HepG2 (cell line): ENCODE results near the gene ANKRD11. TPM values are rescaled to one million over a fixed set of nuclear protein-coding genes. Genes with fewer than 3 reads are reported as not detected.
A peak's percentile ranks its signal among the peaks of the same experiment; 100 is the strongest.

Experiments used
- AKAP8 ChIP-seq: sonication (generic); formaldehyde crosslinking; IDR thresholded peaks from 2 replicates; pipeline ENCODE4 v1.5.1; 2020; ENCODE audit warnings: mild to moderate bottlenecking, missing genetic modification reagents
- CEBPB ChIP-seq: IDR thresholded peaks from 2 replicates; pipeline ENCODE4 v1.6.1; 2011; ENCODE audit warnings: low read depth, low read length, improper control_type of control experiment, borderline replicate concordance
- ESRRA ChIP-seq: sonication (generic); formaldehyde crosslinking; IDR thresholded peaks from 2 replicates; pipeline ENCODE4 v1.5.1; 2020; ENCODE audit warnings: mild to moderate bottlenecking, low read depth, missing genetic modification reagents
- HOXA3 ChIP-seq: sonication (generic); formaldehyde crosslinking; IDR thresholded peaks from 2 replicates; pipeline ENCODE4 v1.5.0; 2020; ENCODE audit warnings: missing genetic modification reagents
- KLF16 ChIP-seq, 2 experiments: sonication (generic) in 1 of 2; formaldehyde crosslinking in 1 of 2; IDR thresholded peaks; 2 replicates each; pipeline versions ENCODE4 v1.6.1 to v1.8.0; 2016 to 2023; ENCODE audit warnings: missing genetic modification reagents in 2 of 2, missing compliant biosample characterization in 1 of 2
- MEF2D ChIP-seq: sonication (generic); formaldehyde crosslinking; IDR thresholded peaks from 2 replicates; pipeline ENCODE4 v1.5.1; 2020; ENCODE audit warnings: mild to moderate bottlenecking, missing genetic modification reagents
- PAF1 ChIP-seq: IDR thresholded peaks from 2 replicates; pipeline ENCODE4 v1.6.1; 2016; ENCODE audit warnings: missing genetic modification reagents, missing compliant biosample characterization
- PHB2 ChIP-seq: fragments of 450-650 bp; IDR thresholded peaks from 2 replicates; pipeline ENCODE4 v1.6.1; 2018; ENCODE audit not compliant: partially characterized antibody
- PLRG1 ChIP-seq: fragments of 450-650 bp; conservative IDR thresholded peaks from 2 replicates; pipeline ENCODE4 v1.6.1; 2016
- SSRP1 ChIP-seq: IDR thresholded peaks from 2 replicates; pipeline ENCODE4 v1.6.1; 2016; ENCODE audit warnings: control low read depth
- ZNF253 ChIP-seq: sonication (generic); formaldehyde crosslinking; IDR thresholded peaks from 2 replicates; pipeline ENCODE4 v1.8.0; 2022; ENCODE audit warnings: mild to moderate bottlenecking, missing genetic modification reagents, borderline replicate concordance
- ZNF572 ChIP-seq: sonication (generic); formaldehyde crosslinking; IDR thresholded peaks from 2 replicates; pipeline ENCODE4 v1.5.1; 2020; ENCODE audit warnings: mild to moderate bottlenecking, missing genetic modification reagents
- ZNF75D ChIP-seq: sonication (generic); formaldehyde crosslinking; IDR thresholded peaks from 2 replicates; pipeline ENCODE4 v1.8.1; 2023; ENCODE audit warnings: missing genetic modification reagents, mild to moderate bottlenecking, borderline replicate concordance
- polyA plus RNA-seq, 8 experiments: library from polyadenylated mRNA; depleted of rRNA in 3 of 8; stranded (reverse) in 7 of 8; unstranded in 1 of 8; fragments of >200 nt; fragmentation: Illumina TruSeq in 4 of 8; extraction: Trizol in 4 of 8; gene quantifications; 2 replicates each; pipeline versions ENCODE4 v1.2.1 to v1.2.3, GENCODE V29; 2011 to 2016; ENCODE audit warnings: low read depth in 4 of 8, missing spikeins in 1 of 8, mixed read lengths in 1 of 8; ENCODE audit not compliant: insufficient read depth in 1 of 8
- total RNA-seq, 5 experiments: library from RNA; depleted of rRNA; stranded (reverse); fragments of >200 nt; fragmentation: Illumina TruSeq; extraction: Trizol; gene quantifications; 2 replicates each; pipeline ENCODE4 v1.2.3, GENCODE V29; 2016; ENCODE audit warnings: low read depth in 1 of 5
- TF ChIP-seq, protein P1 (sequence below): sonication (generic); formaldehyde crosslinking; IDR thresholded peaks from 2 replicates; pipeline ENCODE4 v1.5.0; 2020; ENCODE audit warnings: mild to moderate bottlenecking, missing genetic modification reagents
- TF ChIP-seq, protein P2 (sequence below): sonication (generic); formaldehyde crosslinking; IDR thresholded peaks from 2 replicates; pipeline ENCODE4 v1.5.0; 2020; ENCODE audit warnings: missing genetic modification reagents, mild to moderate bottlenecking, borderline replicate concordance
- TF ChIP-seq, protein P3 (sequence below): sonication (generic); formaldehyde crosslinking; IDR thresholded peaks from 2 replicates; pipeline ENCODE4 v1.4.0; 2020; ENCODE audit warnings: missing genetic modification reagents, borderline replicate concordance
- TF ChIP-seq, protein P4 (sequence below), 2 experiments: sonication (generic) in 1 of 2; formaldehyde crosslinking in 1 of 2; IDR thresholded peaks; 2 replicates each; pipeline versions ENCODE4 v1.4.0 to v1.6.1; 2016 to 2020; ENCODE audit warnings: borderline replicate concordance in 1 of 2, low read depth in 1 of 2, mild to moderate bottlenecking in 1 of 2, missing genetic modification reagents in 1 of 2

Gene ANKRD11
- total and polyA plus RNA-seq, 2 of the 13 experiments (the other 11 are each of a cell fraction or from before 2014, with no cell fraction given) = 21.4 to 38.4 TPM

DNA sequence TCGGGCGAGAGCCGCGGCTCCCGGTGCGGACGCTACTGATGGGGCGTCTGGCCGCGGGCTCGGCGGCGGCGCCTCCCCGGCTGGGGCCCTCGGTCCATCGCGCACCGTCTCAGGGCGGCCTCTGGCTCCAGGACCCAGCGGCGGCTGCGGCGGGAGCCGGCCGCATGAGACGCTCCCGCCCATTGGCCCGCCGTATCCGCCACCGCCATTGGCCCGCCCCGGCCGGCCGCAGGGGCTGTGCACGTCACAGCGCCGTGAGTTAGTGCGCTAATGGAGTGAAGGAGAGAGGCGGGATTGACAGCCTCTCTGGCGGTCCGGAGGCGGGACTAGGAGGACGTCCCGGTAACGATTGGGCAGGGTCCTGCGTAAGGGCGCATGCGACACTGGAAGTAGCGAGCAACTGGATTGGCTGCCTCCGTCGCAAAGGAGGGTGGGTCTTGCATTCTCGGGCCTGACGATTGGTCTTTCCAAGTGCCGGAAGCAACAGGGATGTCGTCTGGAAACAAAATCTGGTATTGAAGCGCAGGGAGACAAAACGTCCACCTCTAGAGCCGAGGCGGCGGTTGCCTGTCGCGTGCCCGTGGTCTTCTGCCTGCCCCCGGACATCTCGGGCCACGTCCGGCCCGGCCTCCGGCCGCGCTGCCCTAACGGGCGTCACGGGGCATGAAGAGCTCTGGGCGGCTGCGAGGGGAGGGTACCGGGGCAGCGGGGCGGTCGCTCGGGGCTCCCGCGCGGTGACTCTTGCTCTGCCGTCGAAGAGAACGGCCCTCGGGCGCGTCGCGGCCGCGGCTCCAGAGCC is at the start of gene ANKRD11 (continued):
- TF ChIP-seq, protein P1, sequence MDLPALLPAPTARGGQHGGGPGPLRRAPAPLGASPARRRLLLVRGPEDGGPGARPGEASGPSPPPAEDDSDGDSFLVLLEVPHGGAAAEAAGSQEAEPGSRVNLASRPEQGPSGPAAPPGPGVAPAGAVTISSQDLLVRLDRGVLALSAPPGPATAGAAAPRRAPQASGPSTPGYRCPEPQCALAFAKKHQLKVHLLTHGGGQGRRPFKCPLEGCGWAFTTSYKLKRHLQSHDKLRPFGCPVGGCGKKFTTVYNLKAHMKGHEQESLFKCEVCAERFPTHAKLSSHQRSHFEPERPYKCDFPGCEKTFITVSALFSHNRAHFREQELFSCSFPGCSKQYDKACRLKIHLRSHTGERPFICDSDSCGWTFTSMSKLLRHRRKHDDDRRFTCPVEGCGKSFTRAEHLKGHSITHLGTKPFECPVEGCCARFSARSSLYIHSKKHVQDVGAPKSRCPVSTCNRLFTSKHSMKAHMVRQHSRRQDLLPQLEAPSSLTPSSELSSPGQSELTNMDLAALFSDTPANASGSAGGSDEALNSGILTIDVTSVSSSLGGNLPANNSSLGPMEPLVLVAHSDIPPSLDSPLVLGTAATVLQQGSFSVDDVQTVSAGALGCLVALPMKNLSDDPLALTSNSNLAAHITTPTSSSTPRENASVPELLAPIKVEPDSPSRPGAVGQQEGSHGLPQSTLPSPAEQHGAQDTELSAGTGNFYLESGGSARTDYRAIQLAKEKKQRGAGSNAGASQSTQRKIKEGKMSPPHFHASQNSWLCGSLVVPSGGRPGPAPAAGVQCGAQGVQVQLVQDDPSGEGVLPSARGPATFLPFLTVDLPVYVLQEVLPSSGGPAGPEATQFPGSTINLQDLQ (CRISPR knock-in tag) = no peak
- TF ChIP-seq ESRRA = peak; percentile 55
- 0 out of 2 replicates have a peak, but pooled peaks have one; percentile 61 for TF ChIP-seq AKAP8 (CRISPR knock-in tag)
- TF ChIP-seq, protein P2, sequence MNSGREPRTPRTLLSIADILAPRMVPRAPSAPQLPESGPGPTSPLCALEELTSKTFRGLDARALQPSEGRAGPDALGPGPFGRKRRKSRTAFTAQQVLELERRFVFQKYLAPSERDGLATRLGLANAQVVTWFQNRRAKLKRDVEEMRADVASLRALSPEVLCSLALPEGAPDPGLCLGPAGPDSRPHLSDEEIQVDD (CRISPR knock-in tag) = no peak
- TF ChIP-seq PAF1 = no peak
- TF ChIP-seq ZNF572 (CRISPR knock-in tag) = no peak
- TF ChIP-seq, protein P3, sequence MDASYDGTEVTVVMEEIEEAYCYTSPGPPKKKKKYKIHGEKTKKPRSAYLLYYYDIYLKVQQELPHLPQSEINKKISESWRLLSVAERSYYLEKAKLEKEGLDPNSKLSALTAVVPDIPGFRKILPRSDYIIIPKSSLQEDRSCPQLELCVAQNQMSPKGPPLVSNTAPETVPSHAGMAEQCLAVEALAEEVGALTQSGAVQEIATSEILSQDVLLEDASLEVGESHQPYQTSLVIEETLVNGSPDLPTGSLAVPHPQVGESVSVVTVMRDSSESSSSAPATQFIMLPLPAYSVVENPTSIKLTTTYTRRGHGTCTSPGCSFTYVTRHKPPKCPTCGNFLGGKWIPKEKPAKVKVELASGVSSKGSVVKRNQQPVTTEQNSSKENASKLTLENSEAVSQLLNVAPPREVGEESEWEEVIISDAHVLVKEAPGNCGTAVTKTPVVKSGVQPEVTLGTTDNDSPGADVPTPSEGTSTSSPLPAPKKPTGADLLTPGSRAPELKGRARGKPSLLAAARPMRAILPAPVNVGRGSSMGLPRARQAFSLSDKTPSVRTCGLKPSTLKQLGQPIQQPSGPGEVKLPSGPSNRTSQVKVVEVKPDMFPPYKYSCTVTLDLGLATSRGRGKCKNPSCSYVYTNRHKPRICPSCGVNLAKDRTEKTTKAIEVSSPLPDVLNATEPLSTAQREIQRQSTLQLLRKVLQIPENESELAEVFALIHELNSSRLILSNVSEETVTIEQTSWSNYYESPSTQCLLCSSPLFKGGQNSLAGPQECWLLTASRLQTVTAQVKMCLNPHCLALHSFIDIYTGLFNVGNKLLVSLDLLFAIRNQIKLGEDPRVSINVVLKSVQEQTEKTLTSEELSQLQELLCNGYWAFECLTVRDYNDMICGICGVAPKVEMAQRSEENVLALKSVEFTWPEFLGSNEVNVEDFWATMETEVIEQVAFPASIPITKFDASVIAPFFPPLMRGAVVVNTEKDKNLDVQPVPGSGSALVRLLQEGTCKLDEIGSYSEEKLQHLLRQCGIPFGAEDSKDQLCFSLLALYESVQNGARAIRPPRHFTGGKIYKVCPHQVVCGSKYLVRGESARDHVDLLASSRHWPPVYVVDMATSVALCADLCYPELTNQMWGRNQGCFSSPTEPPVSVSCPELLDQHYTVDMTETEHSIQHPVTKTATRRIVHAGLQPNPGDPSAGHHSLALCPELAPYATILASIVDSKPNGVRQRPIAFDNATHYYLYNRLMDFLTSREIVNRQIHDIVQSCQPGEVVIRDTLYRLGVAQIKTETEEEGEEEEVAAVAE (CRISPR knock-in tag) = peak; percentile 98
- no peak for TF ChIP-seq PLRG1
- no peak for TF ChIP-seq ZNF75D (CRISPR knock-in tag)
- TF ChIP-seq, protein P4, sequence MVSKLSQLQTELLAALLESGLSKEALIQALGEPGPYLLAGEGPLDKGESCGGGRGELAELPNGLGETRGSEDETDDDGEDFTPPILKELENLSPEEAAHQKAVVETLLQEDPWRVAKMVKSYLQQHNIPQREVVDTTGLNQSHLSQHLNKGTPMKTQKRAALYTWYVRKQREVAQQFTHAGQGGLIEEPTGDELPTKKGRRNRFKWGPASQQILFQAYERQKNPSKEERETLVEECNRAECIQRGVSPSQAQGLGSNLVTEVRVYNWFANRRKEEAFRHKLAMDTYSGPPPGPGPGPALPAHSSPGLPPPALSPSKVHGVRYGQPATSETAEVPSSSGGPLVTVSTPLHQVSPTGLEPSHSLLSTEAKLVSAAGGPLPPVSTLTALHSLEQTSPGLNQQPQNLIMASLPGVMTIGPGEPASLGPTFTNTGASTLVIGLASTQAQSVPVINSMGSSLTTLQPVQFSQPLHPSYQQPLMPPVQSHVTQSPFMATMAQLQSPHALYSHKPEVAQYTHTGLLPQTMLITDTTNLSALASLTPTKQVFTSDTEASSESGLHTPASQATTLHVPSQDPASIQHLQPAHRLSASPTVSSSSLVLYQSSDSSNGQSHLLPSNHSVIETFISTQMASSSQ (IDR thresholded peaks at IDR 0.05; ENCODE audit: low read depth) = no peak
- TF ChIP-seq, protein P4 (CRISPR knock-in tag; IDR thresholded peaks at IDR 0.05; ENCODE audit: borderline replicate concordance) = no peak; the same call in 1 of the 2 replicates
- TF ChIP-seq HOXA3 (CRISPR knock-in tag) = peak; percentile 86
- TF ChIP-seq ZNF253 (CRISPR knock-in tag) = no peak
- TF ChIP-seq PHB2 = no peak
- 0 out of 2 replicates have a peak, but pooled peaks have one; percentile 30 for TF ChIP-seq CEBPB
- no peak; the same call in 1 of the 2 replicates for TF ChIP-seq MEF2D (CRISPR knock-in tag)
- no peak for TF ChIP-seq SSRP1 (CRISPR knock-in tag)
- TF ChIP-seq KLF16 (CRISPR knock-in tag; IDR thresholded peaks at IDR 0.05) = peak in 1 of 2 experiments; percentile 88; a peak in 2 of 4 replicates
